ENCODE measurements around the gene TMEM244.
"Not testable (repeated sequence)": the region's sequence is repeated elsewhere in the genome, so short reads cannot be mapped to it uniquely, and the experiment has no call there.

Gene TMEM244

GRCh38 chr6:129812145-129812777 is 48.9 kb downstream of the TMEM244 start:
- no peak for DNase-seq (ENCODE audit: low spot score)

GRCh38 chr6:129807141-129807540 is 54.0 kb downstream of the TMEM244 start:
- not testable (repeated sequence) for DNase-seq (ENCODE audit: low spot score)

- DNase-seq (ENCODE audit: low spot score), result not testable (repeated sequence)
Observed at GRCh38 chr6:129802920-129803319, 58.2 kb downstream of the TMEM244 start.

GRCh38 chr6:129801909-129802308 is 59.2 kb downstream of the TMEM244 start:
- no peak for DNase-seq (ENCODE audit: low spot score)

- DNase-seq (ENCODE audit: low spot score), result no peak
Observed at GRCh38 chr6:129795261-129795660, 65.9 kb downstream of the TMEM244 start.

- DNase-seq (ENCODE audit: low spot score), result no peak
Observed at GRCh38 chr6:129793447-129793846, 67.7 kb downstream of the TMEM244 start.

- DNase-seq (ENCODE audit: low spot score), result no peak
Observed at GRCh38 chr6:129792049-129792448, 69.1 kb downstream of the TMEM244 start.

- no peak for DNase-seq (ENCODE audit: low spot score)
Observed at GRCh38 chr6:129790785-129791184, 70.3 kb downstream of the TMEM244 start.

GRCh38 chr6:129789974-129790373 is 71.1 kb downstream of the TMEM244 start:
- DNase-seq (ENCODE audit: low spot score), result no peak

GRCh38 chr6:129787816-129788215 is 73.3 kb downstream of the TMEM244 start:
- no peak for DNase-seq (ENCODE audit: low spot score)

- no peak for DNase-seq (ENCODE audit: low spot score)
Observed at GRCh38 chr6:129786548-129786947, 74.6 kb downstream of the TMEM244 start.

GRCh38 chr6:129785756-129786135 is 75.4 kb downstream of the TMEM244 start:
- no peak for DNase-seq (ENCODE audit: low spot score)

GRCh38 chr6:129785047-129785755 is 75.9 kb downstream of the TMEM244 start:
- DNase-seq (ENCODE audit: low spot score), result no peak

Data from hematopoietic multipotent progenitor cell treated with erythropoietin and hydrocortisone succinate and interleukin-3 and kit ligand, for 15 days (in vitro differentiated cells).